Smooth muscle cell (in vitro differentiated cells): ENCODE measurements around the gene IKZF5. TPM values are rescaled to one million over a fixed set of nuclear protein-coding genes. Genes with fewer than 3 reads are reported as not detected.
A peak's percentile ranks its signal among the peaks of the same experiment; 100 is the strongest.

Experiments used
- DNase-seq: peaks from one replicate; lab custom pipeline; 2025; ENCODE audit not compliant: unreplicated experiment; lab: John Stamatoyannopoulos, UW
- H2AFZ ChIP-seq: fragments of 200-600 bp; sonication (generic); 2 replicates; pipeline ENCODE4 v1.6.0; 2016; ENCODE audit warnings: antibody characterized with exemption, low read depth, mild to moderate bottlenecking
- H3F3A ChIP-seq: fragments of 200-600 bp; sonication (generic); 2 replicates; pipeline ENCODE4 v1.6.0; 2017; ENCODE audit warnings: antibody characterized with exemption, low read depth
- H3K27ac ChIP-seq: fragments of 200-600 bp; sonication (generic); 2 replicates; pipeline ENCODE4 v1.5.1; 2016; ENCODE audit warnings: low read depth, mild to moderate bottlenecking
- H3K27me3 ChIP-seq: fragments of 200-600 bp; sonication (generic); 2 replicates; pipeline ENCODE4 v1.6.1; 2016; ENCODE audit warnings: low read depth, mild to moderate bottlenecking
- H3K36me3 ChIP-seq: fragments of 200-600 bp; sonication (generic); 2 replicates; pipeline ENCODE4 v1.5.1; 2016; ENCODE audit warnings: low read depth
- H3K4me1 ChIP-seq: fragments of 200-600 bp; sonication (generic); 2 replicates; pipeline ENCODE4 v1.5.1; 2016; ENCODE audit warnings: low read depth
- H3K4me2 ChIP-seq: fragments of 200-600 bp; sonication (generic); 2 replicates; pipeline ENCODE4 v1.6.0; 2016; ENCODE audit warnings: mild to moderate bottlenecking
- H3K4me3 ChIP-seq: fragments of 200-600 bp; sonication (generic); 2 replicates; pipeline ENCODE4 v1.5.1; 2016; ENCODE audit warnings: mild to moderate bottlenecking
- H3K79me2 ChIP-seq: fragments of 200-600 bp; sonication (generic); 2 replicates; pipeline ENCODE4 v1.6.0; 2016; ENCODE audit warnings: low read depth, mild to moderate bottlenecking
- H3K9ac ChIP-seq: fragments of 200-600 bp; sonication (generic); 2 replicates; pipeline ENCODE4 v1.6.0; 2016; ENCODE audit warnings: low read depth
- H3K9me3 ChIP-seq: fragments of 200-600 bp; sonication (generic); replicated peaks from 2 replicates; pipeline ENCODE4 v1.5.1; 2016; ENCODE audit warnings: low read depth
- H4K20me1 ChIP-seq: fragments of 200-600 bp; sonication (generic); 2 replicates; pipeline ENCODE4 v1.6.0; 2016; ENCODE audit warnings: low read depth
- CTCF ChIP-seq: fragments of 200-600 bp; sonication (generic); IDR thresholded peaks from 2 replicates; pipeline ENCODE4 v1.5.1; 2017; ENCODE audit warnings: borderline replicate concordance, mild to moderate bottlenecking, antibody characterized with exemption; ENCODE audit not compliant: insufficient read depth, poor library complexity, severe bottlenecking
- WGBS: methylation state at CpG from one replicate; pipeline ENCODE4 v1.1.7; 2016; ENCODE audit warnings: low lambda C conversion rate; 5-methylcytosine and 5-hydroxymethylcytosine counted together
- polyA plus RNA-seq: library from polyadenylated mRNA; unstranded; fragments of >200 nt; fragmentation: Nextera tagmentation; extraction: Ambion mirVana; gene quantifications from 2 replicates; pipeline ENCODE4 v1.2.1, GENCODE V29; 2016
- total RNA-seq: library from RNA; depleted of rRNA; stranded (reverse); fragments of >200 nt; gene quantifications from 2 replicates; pipeline ENCODE4 v1.2.3, GENCODE V29; 2014

The IKZF5 gene
- total and polyA plus RNA-seq, 2 experiments from 2014 or later: 5.6 to 6.6 TPM

- H3K4me1 ChIP-seq: peaks cover 8% of the 10 kb centered on the region
- WGBS: 6% methylated on average over 29 of the region's 30 CpGs
- H3K4me2 ChIP-seq: peak overlapping the region; percentile 95
- no peak for DNase-seq
- TF ChIP-seq CTCF: no peak
- peak overlapping the region; percentile 87 for H3K27ac ChIP-seq
- H3K9me3 ChIP-seq: no peaks in the 10 kb centered on the region
- peak overlapping the region; percentile 92 for H2AFZ ChIP-seq
- no peaks in the 10 kb centered on the region for H3F3A ChIP-seq
- peak overlapping the region; percentile 96 for H3K9ac ChIP-seq
- no peaks in the 10 kb centered on the region for H3K27me3 ChIP-seq
- no peaks in the 10 kb centered on the region for H3K36me3 ChIP-seq
- H3K79me2 ChIP-seq: peaks cover 54% of the 10 kb centered on the region
- H4K20me1 ChIP-seq: peaks cover 48% of the 10 kb centered on the region
- H3K4me3 ChIP-seq: peak overlapping the region; percentile 92
These were observed 839 bp downstream of the IKZF5 start for GRCh38 chr10:123007558-123008354.

- Histone ChIP-seq H3K27me3 (no peaks in the 10 kb centered on the region), H3K79me2 (peaks cover 71% of the 10 kb centered on the region), H3F3A (no peaks in the 10 kb centered on the region), H3K36me3 (no peaks in the 10 kb centered on the region), H3K4me3 (no peak overlapping the region), H3K4me2 (no peak overlapping the region), H3K9me3 (no peaks in the 10 kb centered on the region), H2AFZ (no peak overlapping the region), H3K9ac (no peak overlapping the region), H3K4me1 (peaks cover 8% of the 10 kb centered on the region), H4K20me1 (peaks cover 79% of the 10 kb centered on the region), H3K27ac (no peak overlapping the region)
- WGBS: 43% methylated on average over 2 of the region's 2 CpGs
- DNase-seq: no peak
- TF ChIP-seq CTCF: no peak
These were observed 4.3 kb downstream of the IKZF5 start for GRCh38 chr10:123004298-123004697.

- TF ChIP-seq CTCF: no peak
- 98% methylated on average over 2 of the region's 2 CpGs for WGBS
- Histone ChIP-seq H2AFZ (no peak overlapping the region), H3K4me1 (no peaks in the 10 kb centered on the region), H3K79me2 (peaks cover 60% of the 10 kb centered on the region), H3K9ac (no peak overlapping the region), H3F3A (no peaks in the 10 kb centered on the region), H3K4me2 (no peak overlapping the region), H3K36me3 (no peaks in the 10 kb centered on the region), H3K27ac (no peak overlapping the region), H3K27me3 (no peaks in the 10 kb centered on the region), H3K4me3 (no peak overlapping the region), H4K20me1 (peaks cover 96% of the 10 kb centered on the region), H3K9me3 (no peaks in the 10 kb centered on the region)
- no peak for DNase-seq
These were observed 7.2 kb downstream of the IKZF5 start for GRCh38 chr10:123001370-123001769.

GRCh38 chr10:123000155-123000554, 8.4 kb downstream of the IKZF5 start:
- Histone ChIP-seq H3K27ac (no peak overlapping the region), H3K9ac (no peak overlapping the region), H3K4me3 (no peak overlapping the region), H3K4me1 (no peaks in the 10 kb centered on the region), H3K27me3 (no peaks in the 10 kb centered on the region), H4K20me1 (peaks cover 86% of the 10 kb centered on the region), H3K36me3 (no peaks in the 10 kb centered on the region), H3F3A (no peaks in the 10 kb centered on the region), H2AFZ (no peak overlapping the region), H3K4me2 (no peak overlapping the region), H3K9me3 (no peaks in the 10 kb centered on the region), H3K79me2 (peaks cover 48% of the 10 kb centered on the region)
- 92% methylated on average over 3 of the region's 3 CpGs for WGBS
- no peak for DNase-seq
- TF ChIP-seq CTCF: no peak
